HG03280 (cell line): ENCODE results near the gene SLC25A47.
"Not testable (repeated sequence)": the region's sequence is repeated elsewhere in the genome, so short reads cannot be mapped to it uniquely, and the experiment has no call there.

Experiments used
- ATAC-seq: cut with Tn5 transposase; IDR thresholded peaks from one replicate; pipeline ENCODE4 v1.9.1; 2021; ENCODE audit warnings: mild to moderate bottlenecking, moderate library complexity; ENCODE audit not compliant: unreplicated experiment

The SLC25A47 gene

GRCh38 chr14:100342826-100343225 lies 19.7 kb downstream of the SLC25A47 start:
- ATAC-seq: not testable (repeated sequence)

GRCh38 chr14:100344657-100345056 lies 21.5 kb downstream of the SLC25A47 start:
- not testable (repeated sequence) for ATAC-seq

GRCh38 chr14:100345711-100346110 lies 22.6 kb downstream of the SLC25A47 start:
- no peak for ATAC-seq

- ATAC-seq: no peak
Measured at GRCh38 chr14:100346306-100347091, 23.4 kb downstream of the SLC25A47 start.

- ATAC-seq: no peak
Measured at GRCh38 chr14:100348253-100348729, 25.2 kb downstream of the SLC25A47 start.

GRCh38 chr14:100348784-100349685 lies 25.9 kb downstream of the SLC25A47 start:
- ATAC-seq: no peak

- ATAC-seq: no peak
Measured at GRCh38 chr14:100350276-100350926, 27.3 kb downstream of the SLC25A47 start.

- ATAC-seq: no peak
Measured at GRCh38 chr14:100350986-100351385, 27.8 kb downstream of the SLC25A47 start.

- ATAC-seq: no peak
Measured at GRCh38 chr14:100358396-100358795, 35.3 kb downstream of the SLC25A47 start.

- ATAC-seq: no peak
Measured at GRCh38 chr14:100359111-100359510, 36.0 kb downstream of the SLC25A47 start.

GRCh38 chr14:100359881-100360280 lies 36.7 kb downstream of the SLC25A47 start:
- no peak for ATAC-seq

GRCh38 chr14:100361626-100362025 lies 38.5 kb downstream of the SLC25A47 start:
- ATAC-seq: no peak

- ATAC-seq: no peak
Measured at GRCh38 chr14:100362311-100362927, 39.3 kb downstream of the SLC25A47 start.

GRCh38 chr14:100363053-100363452 lies 39.9 kb downstream of the SLC25A47 start:
- ATAC-seq: no peak

- ATAC-seq: no peak
Measured at GRCh38 chr14:100364403-100364802, 41.3 kb downstream of the SLC25A47 start.

GRCh38 chr14:100365741-100366140 lies 42.6 kb downstream of the SLC25A47 start:
- no peak for ATAC-seq

- ATAC-seq: no peak
Measured at GRCh38 chr14:100369019-100369418, 45.9 kb downstream of the SLC25A47 start.

- no peak for ATAC-seq
Measured at GRCh38 chr14:100370003-100370402, 46.9 kb downstream of the SLC25A47 start.

- ATAC-seq: no peak
Measured at GRCh38 chr14:100371773-100372172, 48.6 kb downstream of the SLC25A47 start.

- no peak for ATAC-seq
Measured at GRCh38 chr14:100372357-100373048, 49.4 kb downstream of the SLC25A47 start.
